ENCODE measurements around the gene OLFML2B. TPM values are rescaled to one million over a fixed set of nuclear protein-coding genes. Genes with fewer than 3 reads are reported as not detected.
A peak's percentile ranks its signal among the peaks of the same experiment; 100 is the strongest.

The OLFML2B gene
- total and polyA plus RNA-seq, 8 donors, result 0.19 to 12.5 (median 0.47) TPM

- no peaks in the 10 kb centered on the region for H3K36me3 ChIP-seq
- H3K4me3 ChIP-seq, result no peak overlapping the region
- TF ChIP-seq CTCF (IDR thresholded peaks at IDR 0.05), result no peak
- DNase-seq (no peak), FAIRE-seq (no peak), ATAC-seq (no peak)
- intact Hi-C loops (cut with DNase I), result no loop called here
- no peaks in the 10 kb centered on the region for H3K9me3 ChIP-seq
- no peaks in the 10 kb centered on the region for H3K27me3 ChIP-seq
- peaks cover 0 to 5% (median 0%) of the 10 kb centered on the region in 3 donors for H3K4me1 ChIP-seq
- 67 to 72% methylated on average over 5 of the region's 5 CpGs for WGBS, 2 donors
- no peak overlapping the region for H3K27ac ChIP-seq
Measured at GRCh38 chr1:162008799-162009198, 14.9 kb downstream of the OLFML2B start.

- Histone ChIP-seq H3K27me3 (no peaks in the 10 kb centered on the region), H3K27ac (no peak overlapping the region), H3K4me3 (no peak overlapping the region), H3K9me3 (no peaks in the 10 kb centered on the region), H3K36me3 (no peaks in the 10 kb centered on the region), H3K4me1 (peaks cover 0 to 5% (median 0%) of the 10 kb centered on the region in 3 donors)
- no peak for DNase-seq
- TF ChIP-seq CTCF (IDR thresholded peaks at IDR 0.05), result no peak
- ATAC-seq, result no peak
- intact Hi-C loops (cut with DNase I), result no loop called here
- WGBS, 2 donors, result 92 to 96% methylated on average over 3 of the region's 3 CpGs
- no peak for FAIRE-seq
Measured at GRCh38 chr1:162007466-162007865, 16.2 kb downstream of the OLFML2B start.

GRCh38 chr1:162006081-162006480, 17.6 kb downstream of the OLFML2B start:
- intact Hi-C loops (cut with DNase I), result no loop called here
- H3K4me3 ChIP-seq, result no peak overlapping the region
- H3K36me3 ChIP-seq, result no peaks in the 10 kb centered on the region
- DNase-seq (no peak), FAIRE-seq (no peak), ATAC-seq (no peak)
- TF ChIP-seq CTCF (IDR thresholded peaks at IDR 0.05), result no peak
- 85 to 86% methylated on average over 6 of the region's 6 CpGs for WGBS, 2 donors
- H3K27ac ChIP-seq, result no peak overlapping the region
- H3K27me3 ChIP-seq, result no peaks in the 10 kb centered on the region
- H3K9me3 ChIP-seq, result no peaks in the 10 kb centered on the region
- peaks cover 0 to 5% (median 0%) of the 10 kb centered on the region in 3 donors for H3K4me1 ChIP-seq

GRCh38 chr1:162004441-162004950, 19.2 kb downstream of the OLFML2B start:
- intact Hi-C loops (cut with DNase I), result no loop called here
- no peak for DNase-seq
- Histone ChIP-seq H3K36me3 (no peaks in the 10 kb centered on the region), H3K4me3 (no peak overlapping the region), H3K4me1 (peaks cover 0 to 3% (median 0%) of the 10 kb centered on the region in 3 donors), H3K27ac (peak overlapping the region in 2 of 4 donors; percentile 28 to 34), H3K27me3 (no peaks in the 10 kb centered on the region), H3K9me3 (no peaks in the 10 kb centered on the region)
- 83 to 89% methylated on average over 3 of the region's 3 CpGs for WGBS, 2 donors
- no peak for ATAC-seq
- no peak for TF ChIP-seq CTCF (IDR thresholded peaks at IDR 0.05)
- FAIRE-seq, result no peak

GRCh38 chr1:162003830-162004215, 19.8 kb downstream of the OLFML2B start:
- ATAC-seq (peak in 3 of 4 donors; percentile 22 to 81 (median 72)), DNase-seq (peak in 1 of 6 donors; percentile 49), FAIRE-seq (no peak)
- Histone ChIP-seq H3K4me3 (no peak overlapping the region), H3K27me3 (no peaks in the 10 kb centered on the region), H3K4me1 (no peaks in the 10 kb centered on the region), H3K9me3 (no peaks in the 10 kb centered on the region), H3K36me3 (no peaks in the 10 kb centered on the region), H3K27ac (peak overlapping the region in 2 of 4 donors; percentile 28 to 51)
- WGBS, 2 donors, result 62 to 68% methylated on average over 5 of the region's 5 CpGs
- intact Hi-C loops (cut with DNase I), result no loop called here
- TF ChIP-seq CTCF (IDR thresholded peaks at IDR 0.05), result no peak
